ENCODE measurements around the gene PTCH1.

The PTCH1 gene

GRCh38 chr9:95437559-95437958, 79.2 kb downstream of the PTCH1 start:
- DNase-seq, result no peak

GRCh38 chr9:95436416-95436815, 80.4 kb downstream of the PTCH1 start:
- DNase-seq, result no peak

- DNase-seq, result no peak
These were observed 81.6 kb downstream of the PTCH1 start for GRCh38 chr9:95435074-95435728.

- no peak for DNase-seq
These were observed 82.4 kb downstream of the PTCH1 start for GRCh38 chr9:95434116-95435073.

- peak; percentile 55 for DNase-seq
These were observed 83.5 kb downstream of the PTCH1 start for GRCh38 chr9:95433096-95433819.

- no peak for DNase-seq
These were observed 85.5 kb downstream of the PTCH1 start for GRCh38 chr9:95431286-95431685.

DNA sequence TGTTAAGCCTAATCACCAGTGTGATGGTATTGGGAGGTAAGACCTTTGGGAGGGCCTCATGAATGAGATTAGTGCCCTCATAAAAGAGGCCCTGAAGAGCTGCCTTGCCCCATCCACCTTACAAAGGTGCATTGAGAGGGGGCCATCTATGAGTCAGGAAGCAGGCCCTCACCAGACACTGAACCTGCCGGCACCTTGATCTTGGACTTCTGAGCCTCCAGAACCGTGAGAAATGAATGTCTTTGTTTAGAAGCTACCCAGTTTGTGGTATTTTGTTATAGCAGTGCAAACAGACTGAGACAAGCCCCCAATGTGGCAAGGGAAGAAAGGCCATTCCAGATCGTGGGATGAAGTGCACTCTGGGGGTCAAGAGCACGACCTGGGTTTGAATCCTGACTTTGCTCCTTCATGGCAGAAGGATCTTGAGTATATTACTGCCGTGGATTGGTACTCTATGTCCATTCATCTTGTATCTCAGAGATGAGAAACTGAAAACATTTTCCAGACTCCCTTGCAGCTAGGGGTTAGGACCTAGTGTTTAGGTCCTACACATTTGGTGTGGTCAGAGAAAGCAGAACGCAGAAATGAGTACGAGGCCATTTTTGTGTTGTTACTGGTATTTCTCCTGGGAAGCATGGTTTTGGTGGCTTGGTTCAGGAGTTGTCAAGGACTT, 86.7 kb downstream of the PTCH1 start:
- no peak for DNase-seq

DNA sequence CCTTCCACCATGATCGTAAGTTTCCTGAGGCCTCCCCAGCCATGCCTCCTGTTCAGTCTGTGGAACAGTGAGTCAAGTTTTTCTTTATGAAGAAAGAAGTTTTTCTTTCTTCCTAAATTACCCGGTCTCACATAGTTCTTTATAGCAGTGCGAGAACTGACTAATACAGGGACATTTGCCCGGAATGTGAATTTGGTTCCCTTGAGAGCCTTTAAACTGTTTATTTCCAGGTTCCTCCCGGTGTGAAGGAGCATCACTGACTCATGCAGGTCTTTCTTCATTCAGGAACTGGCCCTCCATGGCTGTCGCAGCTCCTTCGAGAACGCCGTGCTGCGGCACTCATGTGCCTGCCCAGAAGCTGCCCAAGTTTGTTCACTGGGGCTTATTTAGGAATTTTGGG, 87.7 kb downstream of the PTCH1 start:
- no peak for DNase-seq

DNA sequence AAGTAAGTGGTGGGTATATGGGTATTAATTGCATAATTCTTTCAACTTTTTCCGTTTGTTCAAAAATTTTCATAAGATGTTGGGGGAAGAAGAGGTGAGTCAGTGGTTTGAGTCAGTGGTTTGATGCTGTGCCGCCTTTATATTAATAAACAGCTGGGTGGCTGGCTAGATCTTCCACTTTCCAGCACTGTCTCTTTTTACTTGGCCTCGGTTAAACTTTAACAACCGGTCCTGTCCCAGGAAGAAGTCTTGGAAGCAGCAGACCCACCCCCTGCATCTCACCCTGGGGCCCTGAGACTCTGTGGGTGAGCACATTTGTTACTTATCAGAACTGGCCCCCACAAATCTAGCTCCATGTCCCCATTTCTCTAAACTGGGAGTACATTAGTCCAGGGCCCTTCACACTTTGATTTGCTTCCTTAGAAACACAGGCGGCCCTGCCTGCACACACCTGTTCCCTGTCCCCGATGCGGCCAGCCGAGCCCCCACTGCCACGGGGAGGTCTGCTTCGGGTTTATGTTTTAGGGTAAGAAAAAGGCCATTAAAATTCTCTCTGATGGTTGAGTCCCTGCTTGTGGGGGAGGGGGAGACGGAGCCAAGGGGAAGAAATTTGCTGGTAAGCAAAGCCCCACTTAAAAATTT, 90.7 kb downstream of the PTCH1 start:
- DNase-seq, result no peak

- DNase-seq, result no peak
These were observed 94.1 kb downstream of the PTCH1 start for GRCh38 chr9:95422650-95423049.

DNA sequence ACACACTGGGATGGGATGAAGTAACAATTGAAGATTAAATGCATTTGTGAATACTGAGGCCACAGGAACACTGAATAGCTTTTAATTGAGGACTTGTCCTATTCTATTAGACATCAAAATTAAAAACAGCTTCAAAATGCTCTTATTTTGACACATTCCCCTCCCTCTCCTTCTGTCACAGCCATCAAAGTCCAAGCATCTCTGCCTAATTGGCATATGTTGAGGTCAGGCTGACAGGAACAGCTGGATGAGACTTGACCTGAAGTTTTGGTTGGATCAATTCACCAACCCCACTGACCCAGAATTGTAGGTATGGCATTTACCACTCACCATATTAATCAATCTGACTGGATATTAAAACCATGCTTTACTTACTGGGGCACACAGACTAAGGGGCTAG, 96.3 kb downstream of the PTCH1 start:
- DNase-seq, result no peak

DNA sequence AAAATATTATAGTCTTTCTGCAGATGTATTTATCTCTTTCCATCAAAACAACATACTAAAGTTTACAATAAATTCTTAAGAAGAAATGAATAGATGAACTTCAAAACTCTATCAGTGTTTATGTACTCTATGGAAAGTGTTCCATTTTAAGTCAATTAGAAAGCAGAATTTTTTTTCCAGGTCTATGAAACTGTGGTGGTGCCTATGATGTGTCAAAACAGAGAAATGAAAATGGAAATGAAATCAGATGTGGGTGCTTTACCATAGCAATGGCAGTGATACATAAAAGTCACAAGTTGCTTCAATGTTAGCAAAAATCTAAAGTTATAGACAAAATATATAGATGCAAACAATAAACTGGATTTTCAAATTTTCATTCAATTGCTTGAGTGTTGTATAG, 97.3 kb downstream of the PTCH1 start:
- DNase-seq, result no peak

DNA sequence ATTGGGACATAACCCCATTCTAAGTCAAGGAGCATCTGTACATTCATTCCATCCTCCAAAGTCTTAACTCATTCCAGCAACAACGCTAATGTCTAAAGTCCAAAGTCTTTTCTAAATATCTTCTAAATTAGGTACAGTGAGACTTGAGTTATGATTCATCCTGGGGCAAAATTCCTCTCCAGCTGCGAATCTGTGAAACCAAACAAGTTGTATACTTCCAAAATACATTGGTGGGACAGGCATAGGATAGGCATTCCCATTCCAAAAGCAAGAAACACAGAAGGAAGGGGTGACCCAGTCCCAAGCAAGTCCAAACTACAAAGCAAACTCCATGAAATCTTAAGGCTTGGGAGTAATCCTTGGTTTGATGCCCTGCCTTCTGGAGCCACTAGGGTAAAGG, 101.6 kb downstream of the PTCH1 start:
- DNase-seq, result no peak

DNA sequence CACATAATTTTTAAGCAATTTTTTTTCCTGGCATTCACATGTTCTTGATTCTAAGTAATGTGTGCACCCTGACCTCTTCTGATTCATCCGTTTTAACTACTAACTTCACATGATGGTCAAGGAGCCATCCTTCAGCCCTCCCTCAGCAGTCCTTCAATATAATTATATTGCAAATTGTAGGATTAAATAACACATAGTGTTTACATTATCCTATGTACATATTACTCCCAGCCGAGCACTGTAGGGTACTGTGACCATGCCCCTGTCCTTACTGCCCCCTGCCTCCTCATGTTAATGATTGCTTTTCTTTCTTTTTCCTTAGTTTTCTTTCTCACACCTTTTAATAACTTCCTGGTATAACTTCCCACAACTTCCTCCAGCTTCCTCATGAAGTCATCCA, 103.0 kb downstream of the PTCH1 start:
- DNase-seq, result no peak

- DNase-seq, result no peak
These were observed 105.5 kb downstream of the PTCH1 start for GRCh38 chr9:95411054-95411892.

DNA sequence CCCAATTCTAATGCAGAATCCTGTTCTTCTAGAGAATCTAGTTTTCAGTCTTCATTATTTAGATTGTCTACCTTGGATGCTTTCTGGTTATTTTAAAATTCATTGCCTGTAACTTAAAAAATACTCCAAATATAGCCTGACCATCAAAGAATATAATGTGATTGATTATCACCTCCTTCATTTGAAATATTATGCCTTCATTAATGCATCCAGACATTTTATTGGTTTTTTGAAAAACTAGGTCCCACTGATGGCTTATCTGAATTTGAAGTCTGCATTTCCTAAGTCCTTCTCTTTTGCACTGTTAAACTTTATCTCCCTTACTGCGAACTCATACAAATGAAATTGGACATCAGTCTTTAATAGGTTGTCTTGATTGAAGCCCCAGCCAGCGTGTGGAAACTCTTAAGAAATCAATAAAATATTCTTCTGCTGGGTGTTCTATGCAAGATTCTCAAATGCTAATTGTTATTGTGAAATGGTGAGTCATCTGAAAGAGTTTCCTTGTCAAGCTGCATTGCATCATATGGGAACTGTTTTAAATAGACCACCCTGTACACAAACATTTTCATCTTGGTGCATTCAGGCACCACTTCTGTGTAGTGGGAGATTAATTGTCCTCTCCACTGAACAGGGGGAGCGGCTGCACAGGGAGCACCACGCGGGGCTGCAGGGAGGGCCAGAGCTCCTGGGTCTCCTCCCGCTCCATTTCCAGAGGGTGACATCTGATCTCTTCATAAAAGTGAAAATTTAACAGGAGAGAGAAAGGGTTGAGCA, 106.9 kb downstream of the PTCH1 start:
- no peak for DNase-seq

- no peak for DNase-seq
These were observed 109.2 kb downstream of the PTCH1 start for GRCh38 chr9:95407524-95407923.

GRCh38 chr9:95406121-95406520, 110.7 kb downstream of the PTCH1 start:
- DNase-seq, result no peak

DNA sequence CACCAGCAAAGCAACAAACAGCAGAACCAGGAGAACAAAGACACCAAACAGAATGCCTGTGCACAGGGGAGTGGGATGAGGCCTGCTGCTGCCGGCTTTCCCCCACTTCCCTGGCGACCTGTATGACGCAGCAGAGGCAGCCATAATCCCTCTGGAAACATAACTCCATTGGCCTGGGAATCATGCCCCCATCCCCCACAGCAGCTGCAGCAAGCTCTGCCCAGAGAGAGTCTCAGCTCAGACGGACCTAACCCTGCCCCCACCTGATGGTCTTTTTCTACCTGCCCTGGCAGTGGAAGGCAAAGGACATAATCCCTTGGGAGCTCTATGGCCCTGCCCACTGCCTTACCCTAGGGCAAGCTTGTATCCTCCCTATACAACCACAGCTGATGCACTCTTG, 117.5 kb downstream of the PTCH1 start:
- DNase-seq, result no peak

All from NCI-H1105 treated with DMSO at 0.1 percent for 48 hours (cell line).